Bone marrow (tissue), 2 donors: Measurements from ENCODE around the gene AKT3.
"Not testable (repeated sequence)": the region's sequence is repeated elsewhere in the genome, so short reads cannot be mapped to it uniquely, and the experiment has no call there.

Source experiments
- DNase-seq, 2 donors: peaks; one replicate each; lab custom pipeline; 2025; lab: John Stamatoyannopoulos, UW

The AKT3 gene

DNA sequence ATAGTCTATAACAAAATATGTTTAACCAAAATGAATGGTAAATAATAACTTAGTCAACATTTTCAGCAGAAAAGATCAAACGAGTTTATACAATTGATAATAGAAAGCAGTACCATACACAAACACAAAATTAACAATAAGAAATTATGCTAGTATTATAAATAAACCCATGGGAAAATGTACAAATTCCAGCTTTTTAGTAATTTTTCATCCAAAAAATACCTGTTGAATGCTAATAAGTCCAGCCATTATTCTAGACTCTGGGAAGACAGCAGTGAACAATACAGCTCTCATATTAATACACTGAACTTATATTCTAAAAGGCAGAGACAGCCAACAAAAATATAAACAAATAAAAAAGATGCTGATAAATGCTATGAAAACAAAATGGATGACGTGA is 66.3 kb downstream of the AKT3 start:
- DNase-seq: no peak

DNA sequence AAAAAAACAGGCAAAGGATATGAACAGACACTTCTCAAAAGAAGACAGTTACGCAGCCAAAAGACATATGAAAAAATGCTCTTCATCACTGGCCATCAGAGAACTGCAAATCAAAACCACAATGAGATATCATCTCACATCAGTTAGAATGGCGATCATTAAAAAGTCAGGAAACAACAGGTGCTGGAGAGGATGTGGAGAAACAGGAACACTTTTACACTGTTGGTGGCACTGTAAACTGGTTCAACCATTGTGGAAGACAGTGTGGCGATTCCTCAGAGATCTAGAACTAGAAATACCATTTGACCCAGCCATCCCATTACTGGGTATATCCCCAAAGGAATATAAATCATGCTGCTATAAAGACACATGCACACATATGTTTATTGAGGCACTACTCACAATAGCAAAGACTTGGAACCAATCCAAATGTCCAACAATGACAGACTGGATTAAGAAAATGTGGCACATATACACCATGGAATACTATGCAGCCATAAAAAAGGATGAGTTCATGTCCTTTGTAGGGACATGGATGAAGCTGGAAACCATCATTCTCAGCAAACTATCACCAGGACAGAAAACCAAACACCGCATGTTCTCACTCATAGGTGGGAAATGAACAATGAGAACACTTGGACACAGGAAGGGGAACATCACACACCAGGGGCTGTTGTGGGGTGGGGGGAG is 77.5 kb downstream of the AKT3 start:
- DNase-seq: not testable (repeated sequence)

DNA sequence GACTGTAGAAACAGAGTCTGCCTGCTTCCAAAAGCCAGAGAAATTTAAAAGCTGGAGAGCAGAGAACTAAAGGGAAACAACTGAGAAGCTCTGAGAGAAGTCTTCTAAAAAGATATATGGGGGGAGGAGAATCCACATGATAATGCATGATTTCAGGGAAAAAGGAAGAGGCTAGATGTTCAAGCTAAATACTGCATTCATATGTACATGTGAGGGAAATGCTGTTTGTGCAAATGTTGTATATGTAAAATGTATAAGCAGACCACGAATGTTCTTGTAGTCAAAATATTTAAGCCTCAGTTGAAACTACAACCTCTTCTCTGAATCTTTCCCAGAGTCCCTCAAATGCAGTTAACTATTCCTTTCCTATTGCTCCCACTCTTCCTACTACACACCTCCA is 79.2 kb downstream of the AKT3 start:
- no peak for DNase-seq

DNA sequence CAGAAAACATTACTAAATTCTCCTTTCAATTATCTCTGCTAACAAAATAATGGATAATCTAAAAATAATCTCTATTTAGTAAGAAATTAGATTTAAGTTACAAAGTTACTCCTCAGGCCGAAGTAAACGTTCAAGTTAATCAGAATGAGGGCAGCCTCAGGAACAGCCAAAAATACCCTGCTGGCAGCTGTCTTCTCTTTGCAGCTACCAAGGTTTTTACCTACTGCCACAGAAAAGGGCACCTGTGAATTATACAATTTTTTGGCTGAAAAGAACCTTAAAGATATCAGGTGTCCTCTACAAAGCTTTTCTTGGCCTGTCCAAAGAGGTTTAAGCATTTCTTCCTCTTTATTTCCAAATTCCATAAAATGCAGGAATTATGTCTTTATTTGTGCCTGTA is 84.4 kb downstream of the AKT3 start:
- no peak for DNase-seq

DNA sequence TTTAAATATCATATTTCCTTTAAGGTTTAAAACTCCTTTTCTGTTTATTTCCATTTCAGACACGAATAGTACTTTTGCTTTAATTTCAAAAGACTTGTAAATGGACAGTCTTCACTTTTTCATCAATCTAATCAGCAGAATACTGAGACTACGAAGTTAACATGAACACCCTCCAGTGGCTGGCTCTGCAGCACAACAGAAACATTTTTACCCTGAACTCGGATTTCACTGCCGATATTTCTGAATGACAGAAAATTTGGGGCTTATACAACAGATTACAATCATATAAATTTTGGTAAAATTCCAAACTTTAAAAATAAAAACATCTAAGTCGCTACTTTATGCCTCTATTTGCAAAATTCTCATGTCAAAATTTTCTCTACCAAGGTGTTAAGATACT is 86.2 kb downstream of the AKT3 start:
- no peak for DNase-seq

DNA sequence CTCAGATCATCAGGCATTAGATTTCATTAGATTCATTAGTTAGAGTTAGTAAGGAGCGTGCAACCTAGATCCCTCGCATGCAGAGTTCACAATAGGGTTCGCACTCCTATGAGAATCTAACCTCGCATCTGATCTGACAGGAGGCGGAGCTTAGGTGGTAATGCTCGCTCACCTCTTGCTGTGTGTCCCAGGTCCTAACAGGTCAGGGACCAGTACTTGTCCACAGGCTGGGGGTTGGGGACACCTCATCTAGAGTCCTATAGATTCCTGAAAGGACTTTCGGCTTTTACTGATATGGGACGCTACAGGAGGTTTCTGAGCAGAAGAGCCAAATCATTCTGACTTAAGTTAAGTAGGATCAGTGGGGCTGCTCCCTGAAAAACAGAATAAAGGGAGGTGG is 91.4 kb downstream of the AKT3 start:
- no peak for DNase-seq

DNA sequence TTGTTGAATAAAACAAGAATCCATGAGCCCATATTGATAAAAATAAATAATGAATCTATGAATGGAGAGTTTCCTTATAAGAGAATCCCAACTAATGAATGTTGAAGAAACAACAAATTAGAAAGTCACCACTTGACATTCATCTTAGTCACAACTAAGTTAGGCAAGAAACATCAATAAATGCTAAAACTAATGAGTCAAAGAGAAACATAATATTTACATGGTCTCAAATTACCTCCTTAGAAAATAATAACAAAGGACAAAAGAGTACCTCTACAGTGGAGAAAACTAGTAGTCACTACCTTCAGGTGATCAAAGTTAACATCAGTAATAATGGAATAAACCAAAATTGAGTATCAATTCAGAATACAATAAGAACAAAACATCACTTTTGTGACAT is 93.5 kb downstream of the AKT3 start:
- no peak for DNase-seq

DNA sequence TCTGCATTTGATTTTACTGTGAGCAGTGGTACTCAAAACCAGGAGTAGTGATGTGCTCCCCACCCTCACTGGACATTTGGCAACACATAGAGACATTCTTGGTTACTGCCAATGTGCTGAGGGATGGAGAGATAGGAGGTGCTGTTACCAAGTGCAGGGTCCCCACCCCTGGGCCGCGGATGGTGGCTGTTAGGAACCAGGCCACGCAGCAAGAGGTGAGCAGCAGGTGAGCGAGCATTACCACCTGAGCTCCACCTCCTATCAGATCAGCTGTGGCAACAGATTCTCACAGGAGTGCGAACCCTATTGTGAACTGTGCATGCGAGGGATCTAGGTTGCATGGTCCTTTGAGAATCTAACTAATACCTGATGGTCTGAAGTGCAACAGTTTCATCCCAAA is 95.7 kb downstream of the AKT3 start:
- no peak for DNase-seq

DNA sequence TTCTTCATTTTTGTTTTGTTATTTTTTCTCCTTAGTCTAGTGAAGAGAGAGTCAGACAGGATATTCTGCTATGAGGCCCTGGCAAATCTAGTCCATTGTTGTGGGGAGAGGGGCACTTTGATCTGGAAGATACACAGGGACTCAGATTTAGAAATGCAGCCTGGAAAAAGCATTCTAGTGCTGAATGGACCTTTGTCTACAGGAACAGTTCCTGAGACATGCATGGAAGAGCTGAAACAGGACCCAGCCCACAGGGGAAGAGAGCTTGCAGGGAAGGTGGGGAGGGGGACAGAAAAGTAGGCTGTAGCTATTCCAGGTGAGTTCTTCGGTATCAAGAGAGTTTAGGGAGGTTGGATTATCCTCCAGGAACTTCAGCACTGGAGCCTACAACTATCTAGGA is 98.5 kb downstream of the AKT3 start:
- DNase-seq: no peak

DNA sequence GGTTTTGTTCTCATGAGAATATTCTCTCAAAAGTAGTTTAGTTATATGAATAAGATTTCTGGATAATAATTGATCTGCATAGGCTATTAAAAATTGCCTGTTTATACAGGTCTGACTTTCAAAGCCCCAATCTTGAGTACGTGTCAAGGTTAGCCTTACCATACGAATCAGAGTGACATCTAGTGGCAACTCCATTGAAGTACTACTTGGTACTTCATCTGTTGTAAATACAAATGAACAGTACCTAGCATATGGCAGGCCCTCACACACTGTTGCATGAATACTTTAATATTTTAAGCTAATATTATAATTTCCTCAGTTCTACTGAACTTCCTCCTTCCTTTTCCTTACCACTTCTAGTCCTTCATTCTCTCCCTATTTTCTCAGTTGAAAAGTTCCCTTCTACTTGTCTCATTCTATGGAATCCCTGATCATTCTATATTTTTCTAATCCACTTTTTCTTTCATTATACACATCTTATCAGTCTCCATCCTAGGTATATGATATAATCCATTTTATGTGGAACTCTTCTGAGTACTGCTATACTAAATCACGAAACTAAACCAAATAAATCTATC is 101.2 kb downstream of the AKT3 start:
- DNase-seq: peak in 1 of 2 donors; percentile 73

DNA sequence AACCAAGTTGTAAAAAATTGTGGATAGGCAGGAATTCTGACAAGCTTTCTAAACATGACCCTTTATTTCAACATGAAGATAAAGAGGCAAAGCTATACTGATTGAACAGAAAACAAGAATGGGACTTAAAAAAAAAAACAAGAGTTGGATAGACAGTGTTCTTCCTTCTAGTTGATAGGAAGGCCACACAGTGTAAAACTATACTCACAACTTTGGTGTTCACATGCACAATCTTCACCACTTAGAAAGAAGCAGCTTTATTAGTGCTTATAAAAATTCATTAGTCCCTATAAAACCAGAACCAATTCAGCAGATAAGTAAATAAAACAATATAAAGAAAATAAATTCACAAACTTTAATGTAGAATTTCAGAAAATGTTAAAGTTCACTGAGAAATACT is 101.8 kb downstream of the AKT3 start:
- no peak for DNase-seq

DNA sequence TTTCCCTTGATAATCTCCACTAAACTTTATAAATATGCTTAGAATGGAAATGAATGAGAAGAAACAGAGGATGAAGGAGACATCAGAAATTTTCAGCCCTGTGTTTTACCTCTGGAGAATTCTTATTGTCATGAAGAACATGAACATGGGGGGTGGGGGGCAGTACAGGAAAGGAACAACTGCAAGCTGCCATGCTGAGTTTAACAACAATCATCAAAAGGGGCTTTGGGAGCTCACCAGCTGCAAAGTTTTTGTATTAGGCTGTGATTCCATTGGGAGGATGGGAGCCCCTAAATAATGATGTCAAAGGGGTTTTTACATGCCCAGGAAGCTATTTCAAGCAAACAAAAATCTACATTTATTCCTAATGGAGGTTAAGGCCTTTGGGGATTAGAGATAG is 103.3 kb downstream of the AKT3 start:
- DNase-seq: no peak

DNA sequence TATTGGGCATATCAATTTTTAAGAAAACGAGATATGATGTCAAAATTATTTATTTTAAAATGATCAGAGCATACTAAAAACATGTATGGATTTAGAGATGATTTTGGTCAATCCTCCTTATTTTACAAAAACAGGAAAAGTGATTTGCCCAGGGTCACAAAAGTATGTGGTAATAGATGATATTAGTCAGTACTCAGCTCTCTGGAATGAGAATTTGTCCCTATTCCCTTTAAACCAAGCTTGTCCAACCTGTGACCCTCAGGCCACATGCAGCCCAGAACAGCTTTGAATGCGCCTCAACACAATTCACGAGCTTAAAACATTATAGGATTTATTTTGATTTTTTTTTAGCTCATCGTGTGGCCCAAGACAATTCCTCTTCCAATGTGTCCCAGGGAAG is 104.7 kb downstream of the AKT3 start:
- DNase-seq: no peak

DNA sequence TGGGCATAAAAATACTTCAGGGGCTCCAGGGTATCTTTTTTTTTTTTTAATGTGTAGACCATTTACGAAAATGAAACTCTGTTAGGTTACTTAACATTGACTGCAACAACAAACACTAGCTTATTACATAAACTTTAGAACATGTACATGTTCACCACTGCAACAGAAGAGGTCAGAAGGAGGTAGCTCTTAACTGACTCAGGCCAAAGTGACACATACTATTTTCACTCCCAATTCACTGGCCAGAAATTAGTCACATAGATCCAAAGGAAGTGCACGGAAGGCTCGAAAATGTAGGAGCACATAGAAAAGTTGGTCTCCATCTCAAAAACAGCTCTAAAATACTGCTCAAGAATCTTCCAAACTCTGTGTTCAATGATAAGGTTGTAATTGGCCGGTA is 107.2 kb downstream of the AKT3 start:
- no peak for DNase-seq

DNA sequence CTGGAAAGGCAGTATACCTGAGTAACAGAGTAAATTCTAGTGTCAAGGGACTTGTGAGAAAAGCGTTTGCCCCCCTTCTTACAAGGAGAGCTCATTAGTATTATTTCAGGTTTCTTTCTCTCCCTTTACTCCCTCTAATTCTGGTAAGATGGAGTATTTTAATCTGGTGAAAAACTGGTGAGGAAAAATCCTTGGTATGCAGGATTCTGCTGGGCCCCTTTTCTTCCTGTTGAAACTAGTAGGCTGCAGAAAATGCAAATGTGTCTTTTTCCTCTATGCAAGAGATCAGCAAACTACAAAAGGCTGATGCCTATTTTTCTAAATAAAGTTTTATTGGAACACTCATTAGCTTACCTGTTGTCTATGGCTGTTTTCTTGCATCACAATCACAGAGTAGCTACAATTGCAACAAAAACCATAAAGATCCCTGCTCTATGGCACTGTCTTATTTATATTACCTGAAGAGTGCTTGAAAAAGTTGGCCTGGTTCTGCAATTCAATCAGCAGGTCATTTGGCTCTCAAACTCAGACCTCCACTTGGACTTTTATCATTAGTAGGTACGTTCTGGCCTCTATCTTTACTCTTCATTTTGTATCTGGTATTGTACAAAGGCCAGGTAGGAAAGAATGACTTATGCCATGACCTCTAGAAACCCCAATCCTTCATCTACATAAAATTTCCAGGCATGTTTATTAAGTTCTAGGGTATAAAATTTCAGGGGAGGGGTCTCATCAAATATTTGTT is 109.6 kb downstream of the AKT3 start:
- DNase-seq: no peak

DNA sequence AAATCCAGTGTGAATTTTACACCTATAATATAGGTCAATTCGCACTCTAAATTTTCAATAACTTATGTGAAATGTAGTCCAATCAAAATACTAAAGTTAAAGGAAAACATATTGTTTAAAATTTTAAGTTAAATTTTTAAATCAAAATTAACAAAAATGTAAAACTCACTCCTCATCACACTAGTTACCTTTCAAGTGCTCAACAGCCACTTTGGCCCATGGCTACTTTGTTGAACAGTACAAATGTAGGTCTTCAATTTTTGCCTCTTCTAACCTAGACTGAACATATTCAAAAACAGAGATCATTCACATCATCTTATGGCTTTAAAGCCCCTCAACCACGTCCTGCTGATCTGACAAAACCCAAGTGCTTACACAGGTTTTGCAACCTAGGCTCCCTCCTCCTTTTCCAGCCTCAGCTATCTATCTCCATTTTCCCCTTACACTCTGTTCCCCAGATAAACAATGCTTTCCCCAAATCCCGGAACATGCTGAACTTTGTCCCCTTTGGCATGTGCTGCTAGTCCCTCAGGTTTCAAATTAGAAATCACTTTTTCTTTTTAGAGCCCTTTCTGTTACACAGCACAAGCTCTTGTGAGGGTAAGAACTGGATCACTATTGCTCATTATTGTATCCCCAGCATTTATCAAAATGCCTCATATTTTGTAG is 110.6 kb downstream of the AKT3 start:
- DNase-seq: no peak

DNA sequence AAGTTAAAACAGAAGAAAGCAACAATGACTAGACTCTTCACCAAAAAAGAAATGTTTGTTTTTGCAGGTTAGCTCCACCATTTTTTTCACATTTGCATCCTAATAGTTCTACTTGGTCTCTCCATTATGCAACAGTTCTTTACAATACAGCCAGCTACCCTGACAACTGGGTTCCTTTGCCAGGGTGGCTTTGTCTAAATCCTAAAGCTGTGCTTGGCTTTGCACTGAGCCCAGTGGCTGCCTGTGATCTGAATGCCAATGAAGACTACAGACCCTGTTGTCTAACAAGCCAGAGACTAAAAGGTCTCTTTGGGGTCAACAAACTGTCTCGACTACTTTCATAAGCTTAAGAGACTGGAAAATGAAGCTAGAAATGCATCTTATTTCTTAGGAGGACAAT is 112.0 kb downstream of the AKT3 start:
- DNase-seq: no peak

DNA sequence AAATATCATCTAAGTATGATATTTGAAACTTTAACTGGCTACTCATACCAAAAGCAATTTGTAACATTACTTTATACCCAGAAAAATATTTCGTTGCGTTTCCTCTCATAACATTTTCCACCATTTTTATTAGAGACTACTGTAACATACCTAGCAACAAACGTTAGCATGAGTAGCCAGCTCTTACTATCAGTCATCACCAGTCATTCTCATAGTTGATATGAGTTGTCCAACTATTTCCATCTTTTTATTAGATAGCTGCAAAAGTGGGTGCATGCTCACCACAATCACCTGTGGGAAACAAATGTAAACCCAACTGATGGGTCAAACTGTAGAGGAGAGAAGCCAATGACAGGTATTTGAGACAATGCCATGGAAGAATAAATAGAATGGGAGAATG is 114.6 kb downstream of the AKT3 start:
- no peak for DNase-seq

DNA sequence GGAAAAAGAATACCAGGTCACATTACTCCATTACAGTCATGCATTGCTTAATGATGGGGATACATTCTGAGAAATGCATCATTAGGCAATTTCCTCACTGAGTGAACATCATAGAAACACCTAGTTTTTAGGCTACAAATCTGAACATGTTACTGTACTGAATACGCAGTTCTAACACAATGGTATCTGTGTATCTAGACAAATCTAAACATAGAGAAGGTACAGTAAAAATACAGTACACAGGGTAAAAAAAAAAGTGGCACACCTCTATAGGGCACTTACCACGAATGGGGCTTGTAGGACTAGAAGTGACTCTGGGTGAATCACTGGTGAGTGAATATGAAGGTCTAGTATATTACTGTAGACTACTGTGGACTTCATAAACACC is 115.7 kb downstream of the AKT3 start:
- no peak for DNase-seq

DNA sequence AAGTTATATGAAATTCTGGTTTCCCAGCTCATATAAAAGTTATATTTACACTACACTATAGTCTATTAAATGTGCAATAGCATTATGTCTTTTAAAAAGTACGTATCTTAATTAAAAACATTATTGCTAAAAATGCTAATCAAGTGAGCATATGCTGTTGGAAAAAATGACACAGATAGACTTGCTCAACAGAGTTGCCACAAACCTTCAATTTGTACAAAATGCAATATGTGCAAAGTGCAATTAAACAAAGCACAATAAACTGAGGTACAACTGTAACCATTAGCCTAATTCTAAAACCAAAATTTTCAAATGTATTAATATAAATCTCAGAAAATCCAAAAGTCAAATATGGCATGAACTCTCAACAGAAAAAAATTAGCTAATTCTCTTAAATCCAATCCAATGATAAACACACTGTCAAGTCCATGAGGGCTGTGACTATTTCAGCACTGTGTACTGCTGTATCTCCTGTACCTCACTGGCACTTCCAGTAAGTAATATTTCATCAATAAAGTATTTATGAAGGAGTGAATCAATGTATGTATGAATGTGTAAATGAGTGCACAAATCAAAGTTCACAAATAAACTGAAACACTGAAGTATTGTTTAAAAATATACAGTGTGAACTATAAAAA is 116.3 kb downstream of the AKT3 start:
- no peak for DNase-seq

DNA sequence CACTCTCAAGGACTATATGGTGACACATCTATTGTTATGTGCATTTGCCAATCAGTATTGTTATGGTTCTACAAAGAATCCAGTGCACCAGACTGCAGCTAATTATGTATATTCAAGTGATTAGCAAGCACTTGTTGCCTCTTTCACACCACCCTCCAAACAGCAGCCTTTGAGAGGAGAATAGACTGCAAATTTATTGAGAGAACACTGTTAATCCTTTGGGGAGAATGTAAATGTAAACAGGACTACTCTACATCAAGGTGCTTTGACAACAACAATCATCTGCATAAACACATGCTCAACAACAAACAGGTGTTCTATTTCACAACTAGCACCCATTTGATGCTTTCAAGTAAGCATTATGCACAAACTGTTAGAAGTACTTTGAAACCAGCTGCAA is 117.4 kb downstream of the AKT3 start:
- no peak for DNase-seq

DNA sequence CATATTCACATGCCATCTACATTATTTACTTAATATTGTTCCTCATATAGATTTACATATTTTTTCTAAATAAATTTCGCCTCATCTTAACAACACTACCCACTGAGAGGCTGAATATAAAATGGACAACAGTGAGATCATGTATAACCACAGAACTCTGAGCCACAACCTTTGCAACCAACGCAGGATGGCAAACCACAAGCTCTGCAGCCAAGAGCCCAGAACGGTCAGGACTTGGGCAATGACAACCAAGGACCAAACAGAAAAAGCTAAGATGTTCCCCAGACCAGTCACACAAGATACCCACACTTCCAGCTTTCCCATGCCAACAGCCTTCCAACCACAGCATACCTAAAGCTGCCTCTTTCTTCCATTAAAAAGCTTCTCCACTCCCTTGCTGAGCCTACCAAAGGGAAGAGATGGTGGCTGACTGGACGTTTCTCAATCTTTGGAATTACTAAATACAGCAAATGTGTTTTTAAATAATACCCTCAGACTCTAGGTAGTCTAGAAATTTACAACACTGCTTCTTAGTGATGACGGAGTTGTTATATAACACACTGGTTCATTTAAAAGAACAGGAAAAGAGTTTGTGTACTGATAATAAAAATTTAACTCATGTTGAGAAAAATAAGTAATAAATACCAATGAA is 117.9 kb downstream of the AKT3 start:
- no peak for DNase-seq
